ENCODE results near the gene CAP1.

- TF ChIP-seq L3MBTL2 (conservative IDR thresholded peaks at IDR 0.05) (no peak), FOXK2 (IDR thresholded peaks at IDR 0.05) (no peak), TARDBP (IDR thresholded peaks at IDR 0.05) (no peak), FOXA1 (IDR thresholded peaks at IDR 0.05) (no peak), SP1 (IDR thresholded peaks at IDR 0.05) (no peak), NFRKB (IDR thresholded peaks at IDR 0.05) (no peak), ELF4 (IDR thresholded peaks at IDR 0.05) (no peak), CTBP1 (IDR thresholded peaks at IDR 0.05; ENCODE audit: borderline replicate concordance) (no peak), ZNF384 (IDR thresholded peaks at IDR 0.05) (no peak), BHLHE40 (IDR thresholded peaks at IDR 0.05; ENCODE audit: borderline replicate concordance) (no peak), ARNT (IDR thresholded peaks at IDR 0.05) (no peak)
Measured at GRCh38 chr1:39992888-39993287, 47.6 kb upstream of the CAP1 start.

Measured in HEK293T (cell line).